ENCODE measurements around the gene SLC16A1.
A peak's percentile ranks its signal among the peaks of the same experiment; 100 is the strongest.
"Not testable (repeated sequence)": the region's sequence is repeated elsewhere in the genome, so short reads cannot be mapped to it uniquely, and the experiment has no call there.

The SLC16A1 gene

GRCh38 chr1:112955773-112956543 is at the start of gene SLC16A1:
SLC16A1 (minus strand) TSS chr1:112956196; CDS start chr1:112929308, 26,888 bp downstream.
- H3K4me3 ChIP-seq (ENCODE audit: low read depth, low read length) = peak within 1 kb of the TSS; percentile 86
- 0 out of 2 replicates have a peak, but pooled peaks have one; percentile 14 for TF ChIP-seq CTCF (IDR thresholded peaks at IDR 0.05; ENCODE audit: low read depth, low read length)

GRCh38 chr1:113003751-113004690 is 48.0 kb upstream of the SLC16A1 start:
- no peak overlapping the region for H3K4me3 ChIP-seq (ENCODE audit: low read depth, low read length)
- TF ChIP-seq CTCF (IDR thresholded peaks at IDR 0.05; ENCODE audit: low read depth, low read length) = no peak

- TF ChIP-seq CTCF (IDR thresholded peaks at IDR 0.05; ENCODE audit: low read depth, low read length) = no peak
- H3K4me3 ChIP-seq (ENCODE audit: low read depth, low read length) = no peak overlapping the region
Observed at GRCh38 chr1:113002297-113002696, 46.3 kb upstream of the SLC16A1 start.

- TF ChIP-seq CTCF (IDR thresholded peaks at IDR 0.05; ENCODE audit: low read depth, low read length) = no peak
- H3K4me3 ChIP-seq (ENCODE audit: low read depth, low read length) = no peak overlapping the region
Observed at GRCh38 chr1:112998592-112999235, 42.7 kb upstream of the SLC16A1 start.

GRCh38 chr1:112997781-112998180 is 41.8 kb upstream of the SLC16A1 start:
- no peak overlapping the region for H3K4me3 ChIP-seq (ENCODE audit: low read depth, low read length)
- TF ChIP-seq CTCF (IDR thresholded peaks at IDR 0.05; ENCODE audit: low read depth, low read length) = no peak

GRCh38 chr1:112995890-112996289 is 39.9 kb upstream of the SLC16A1 start:
- no peak overlapping the region for H3K4me3 ChIP-seq (ENCODE audit: low read depth, low read length)
- TF ChIP-seq CTCF (IDR thresholded peaks at IDR 0.05; ENCODE audit: low read depth, low read length) = no peak

GRCh38 chr1:112995021-112995420 is 39.0 kb upstream of the SLC16A1 start:
- H3K4me3 ChIP-seq (ENCODE audit: low read depth, low read length) = not testable (repeated sequence)

All from WI38 (cell line).